OCI-LY3 (cell line): ENCODE measurements around the gene GRSF1.

Experiments
- H2AFZ ChIP-seq: fragments of 200-600, 300-600 bp; shearing (Covaris generic); 2 replicates; pipeline ENCODE4 v1.6.0; 2014; ENCODE audit warnings: antibody characterized with exemption, low read depth, low read length
- H3K27ac ChIP-seq: fragments of 200-600, 300-600 bp; sonication (generic); 2 replicates; pipeline ENCODE4 v1.5.1; 2014; ENCODE audit warnings: mild to moderate bottlenecking, low read length, moderate library complexity, mixed read lengths
- H3K27me3 ChIP-seq: fragments of 200-600, 300-600 bp; sonication (generic); 2 replicates; pipeline ENCODE4 v1.6.1; 2014; ENCODE audit warnings: low read depth, low read length, mixed read lengths
- H3K36me3 ChIP-seq: fragments of 200-600, 300-600 bp; sonication (generic); replicated peaks from 2 replicates; pipeline ENCODE3; 2014; ENCODE audit warnings: low read depth, low read length, mixed read lengths
- H3K4me1 ChIP-seq: fragments of 300-600, 200-600 bp; sonication (generic); 2 replicates; pipeline ENCODE4 v1.6.1; 2014; ENCODE audit warnings: low read length, mixed read lengths
- H3K4me2 ChIP-seq: fragments of 200-600, 300-600 bp; sonication (generic); 2 replicates; pipeline ENCODE4 v1.6.1; 2014; ENCODE audit warnings: low read length, mixed read lengths
- H3K4me3 ChIP-seq: fragments of 300-600, 200-600 bp; sonication (generic); 2 replicates; pipeline ENCODE4 v1.5.1; 2014; ENCODE audit warnings: antibody characterized with exemption, mild to moderate bottlenecking, low read length, moderate library complexity
- H3K79me2 ChIP-seq: fragments of 300-600, 200-600 bp; shearing (Covaris generic); 2 replicates; pipeline ENCODE4 v1.6.1; 2014; ENCODE audit warnings: mild to moderate bottlenecking, low read length, mixed read lengths
- H3K9ac ChIP-seq: fragments of 300-600, 200-600 bp; shearing (Covaris generic); 2 replicates; pipeline ENCODE4 v1.6.0; 2014; ENCODE audit warnings: mild to moderate bottlenecking, low read length, moderate library complexity
- H3K9me3 ChIP-seq: fragments of 200-600, 300-600 bp; shearing (Covaris generic); 2 replicates; pipeline ENCODE4 v1.6.1; 2014; ENCODE audit warnings: low read length, mixed read lengths; ENCODE audit not compliant: insufficient read depth
- H4K20me1 ChIP-seq: fragments of 200-600, 300-600 bp; sonication (generic); 2 replicates; pipeline ENCODE4 v1.6.1; 2016; ENCODE audit warnings: low read length, mixed read lengths; ENCODE audit not compliant: insufficient read depth
- CTCF ChIP-seq: fragments of 200-600, 300-600 bp; sonication (generic); IDR thresholded peaks from 2 replicates; pipeline ENCODE4 v1.5.1; 2014; ENCODE audit warnings: antibody characterized with exemption, low read length, low read depth
- EZH2phosphoT487 ChIP-seq: fragments of 200-600 bp; shearing (Covaris generic); IDR thresholded peaks from 2 replicates; pipeline ENCODE4 v1.6.1; 2018; ENCODE audit warnings: antibody characterized with exemption, mixed run types, low read depth

GRSF1 gene

GRCh38 chr4:70839589-70840093, at the start of gene GRSF1:
TSS of gene GRSF1 (minus strand) at chr4:70839890. CDS start at chr4:70839827, 63 bp downstream.
- H2AFZ ChIP-seq: no peak within 1 kb of the TSS
- peak within 1 kb of the TSS; percentile 93 for H3K4me2 ChIP-seq
- no peaks in the 10 kb centered on the region for H3K9me3 ChIP-seq
- peak within 1 kb of the TSS; percentile 65 for H3K27ac ChIP-seq
- peaks cover 19% of the 10 kb centered on the region for H3K36me3 ChIP-seq
- H3K4me3 ChIP-seq: peak within 1 kb of the TSS; percentile 95
- H3K4me1 ChIP-seq: peaks cover 39% of the 10 kb centered on the region
- no peaks in the 10 kb centered on the region for H3K27me3 ChIP-seq
- TF ChIP-seq EZH2phosphoT487 (no peak), CTCF (no peak)
- peaks cover 32% of the 10 kb centered on the region for H4K20me1 ChIP-seq
- peak within 1 kb of the TSS; percentile 92 for H3K9ac ChIP-seq
- H3K79me2 ChIP-seq: peaks cover 50% of the 10 kb centered on the region

- Histone ChIP-seq H3K4me2 (no peak overlapping the region), H3K27ac (no peak overlapping the region), H4K20me1 (no peaks in the 10 kb centered on the region), H3K79me2 (no peaks in the 10 kb centered on the region), H3K36me3 (no peaks in the 10 kb centered on the region), H2AFZ (no peak overlapping the region), H3K4me1 (no peaks in the 10 kb centered on the region), H3K9ac (no peak overlapping the region), H3K4me3 (no peak overlapping the region), H3K27me3 (0 out of 2 replicates have a peak, but pooled peaks cover 3% of the 10 kb centered on the region), H3K9me3 (no peaks in the 10 kb centered on the region)
- TF ChIP-seq CTCF (peak; percentile 13; the same call in 1 of the 2 replicates), EZH2phosphoT487 (no peak)
These were observed 45.5 kb upstream of the GRSF1 start for GRCh38 chr4:70885174-70885573.

- Histone ChIP-seq H3K9me3 (no peaks in the 10 kb centered on the region), H3K79me2 (no peaks in the 10 kb centered on the region), H3K4me1 (peaks cover 21% of the 10 kb centered on the region), H3K4me2 (no peak overlapping the region), H3K27me3 (0 out of 2 replicates have a peak, but pooled peaks cover 3% of the 10 kb centered on the region), H2AFZ (no peak overlapping the region), H3K27ac (no peak overlapping the region), H4K20me1 (no peaks in the 10 kb centered on the region), H3K4me3 (no peak overlapping the region), H3K9ac (no peak overlapping the region), H3K36me3 (no peaks in the 10 kb centered on the region)
- no peak for TF ChIP-seq EZH2phosphoT487
- TF ChIP-seq CTCF: no peak
These were observed 41.0 kb upstream of the GRSF1 start for GRCh38 chr4:70880739-70881138.

GRCh38 chr4:70877556-70877955, 37.9 kb upstream of the GRSF1 start:
- no peak overlapping the region for H3K4me3 ChIP-seq
- H3K4me1 ChIP-seq: peaks cover 46% of the 10 kb centered on the region
- no peak overlapping the region for H3K9ac ChIP-seq
- H3K27ac ChIP-seq: no peak overlapping the region
- H2AFZ ChIP-seq: no peak overlapping the region
- no peak for TF ChIP-seq CTCF
- TF ChIP-seq EZH2phosphoT487: no peak
- H3K9me3 ChIP-seq: no peaks in the 10 kb centered on the region
- H3K36me3 ChIP-seq: no peaks in the 10 kb centered on the region
- H3K4me2 ChIP-seq: peak overlapping the region; percentile 35
- no peaks in the 10 kb centered on the region for H4K20me1 ChIP-seq
- no peaks in the 10 kb centered on the region for H3K79me2 ChIP-seq
- H3K27me3 ChIP-seq: peaks cover 7% of the 10 kb centered on the region; the same call in 1 of the 2 replicates
